SU-DHL-6 (cell line): ENCODE results near the gene ERCC4.

ENCODE experiments used
- H2AFZ ChIP-seq: fragments of 200-600 bp; sonication (generic); 2 replicates; pipeline ENCODE4 v1.6.1; 2014; ENCODE audit warnings: low read depth, mild to moderate bottlenecking, moderate library complexity, mixed read lengths, antibody characterized with exemption, low read length; ENCODE audit not compliant: severe bottlenecking
- H3F3A ChIP-seq: fragments of 200-600 bp; shearing (Covaris generic); 2 replicates; pipeline ENCODE4 v1.6.0; 2016; ENCODE audit warnings: antibody characterized with exemption, mild to moderate bottlenecking; ENCODE audit not compliant: insufficient read depth
- H3K27ac ChIP-seq: fragments of 200-600 bp; sonication (generic); 2 replicates; pipeline ENCODE4 v1.5.1; 2016; ENCODE audit warnings: low read depth, mild to moderate bottlenecking, low read length, moderate library complexity, mixed read lengths
- H3K27me3 ChIP-seq: fragments of 200-600 bp; sonication (generic), shearing (Covaris generic); 2 replicates; pipeline ENCODE4 v1.6.0; 2014; ENCODE audit warnings: mild to moderate bottlenecking, low read length
- H3K36me3 ChIP-seq: fragments of 200-600 bp; sonication (generic); 2 replicates; pipeline ENCODE4 v1.6.1; 2014; ENCODE audit warnings: mild to moderate bottlenecking, low read length, mixed read lengths
- H3K4me2 ChIP-seq: fragments of 300-600, 200-600 bp; shearing (Covaris generic), sonication (generic); 2 replicates; pipeline ENCODE4 v1.6.0; 2014; ENCODE audit warnings: low read length, low read depth, mild to moderate bottlenecking; ENCODE audit not compliant: poor library complexity, severe bottlenecking
- H3K4me3 ChIP-seq: fragments of 200-600 bp; sonication (generic); 2 replicates; pipeline ENCODE4 v1.5.1; 2014; ENCODE audit warnings: antibody characterized with exemption, low read length, mild to moderate bottlenecking, mixed read lengths; ENCODE audit not compliant: insufficient read depth, poor library complexity, severe bottlenecking
- H3K79me2 ChIP-seq: fragments of 200-600 bp; sonication (generic); 2 replicates; pipeline ENCODE4 v1.6.1; 2014; ENCODE audit warnings: mild to moderate bottlenecking, low read length, moderate library complexity; ENCODE audit not compliant: insufficient read depth
- H3K9ac ChIP-seq: fragments of 200-600 bp; sonication (generic); 2 replicates; pipeline ENCODE4 v1.7.0; 2014; ENCODE audit warnings: mild to moderate bottlenecking, low read length
- H3K9me2 ChIP-seq: fragments of 200-600 bp; sonication (generic); replicated peaks from 2 replicates; pipeline ENCODE4 v1.6.1; 2014; ENCODE audit warnings: low read length; ENCODE audit not compliant: insufficient read depth
- H3K9me3 ChIP-seq: fragments of 200-600 bp; sonication (generic); 2 replicates; pipeline ENCODE4 v1.6.1; 2014; ENCODE audit warnings: low read length, mixed read lengths; ENCODE audit not compliant: insufficient read depth
- H4K20me1 ChIP-seq: fragments of 200-600 bp; sonication (generic); 2 replicates; pipeline ENCODE4 v1.6.1; 2014; ENCODE audit warnings: low read depth, mild to moderate bottlenecking, antibody characterized with exemption, low read length, moderate library complexity, mixed read lengths
- EZH2phosphoT487 ChIP-seq: fragments of 200-600 bp; sonication (generic), shearing (Covaris generic); conservative IDR thresholded peaks from 2 replicates; pipeline ENCODE4 v1.6.1; 2018; ENCODE audit warnings: mild to moderate bottlenecking, antibody characterized with exemption, low read length, moderate library complexity, mixed read lengths
- TF ChIP-seq, protein P1 (sequence below): fragments of 200-600 bp; sonication (generic); IDR thresholded peaks from one replicate; pipeline ENCODE4 v1.5.1; 2017; ENCODE audit warnings: antibody characterized with exemption, mild to moderate bottlenecking, low read length, moderate library complexity; ENCODE audit not compliant: insufficient read depth, poor library complexity, severe bottlenecking

Gene ERCC4

DNA sequence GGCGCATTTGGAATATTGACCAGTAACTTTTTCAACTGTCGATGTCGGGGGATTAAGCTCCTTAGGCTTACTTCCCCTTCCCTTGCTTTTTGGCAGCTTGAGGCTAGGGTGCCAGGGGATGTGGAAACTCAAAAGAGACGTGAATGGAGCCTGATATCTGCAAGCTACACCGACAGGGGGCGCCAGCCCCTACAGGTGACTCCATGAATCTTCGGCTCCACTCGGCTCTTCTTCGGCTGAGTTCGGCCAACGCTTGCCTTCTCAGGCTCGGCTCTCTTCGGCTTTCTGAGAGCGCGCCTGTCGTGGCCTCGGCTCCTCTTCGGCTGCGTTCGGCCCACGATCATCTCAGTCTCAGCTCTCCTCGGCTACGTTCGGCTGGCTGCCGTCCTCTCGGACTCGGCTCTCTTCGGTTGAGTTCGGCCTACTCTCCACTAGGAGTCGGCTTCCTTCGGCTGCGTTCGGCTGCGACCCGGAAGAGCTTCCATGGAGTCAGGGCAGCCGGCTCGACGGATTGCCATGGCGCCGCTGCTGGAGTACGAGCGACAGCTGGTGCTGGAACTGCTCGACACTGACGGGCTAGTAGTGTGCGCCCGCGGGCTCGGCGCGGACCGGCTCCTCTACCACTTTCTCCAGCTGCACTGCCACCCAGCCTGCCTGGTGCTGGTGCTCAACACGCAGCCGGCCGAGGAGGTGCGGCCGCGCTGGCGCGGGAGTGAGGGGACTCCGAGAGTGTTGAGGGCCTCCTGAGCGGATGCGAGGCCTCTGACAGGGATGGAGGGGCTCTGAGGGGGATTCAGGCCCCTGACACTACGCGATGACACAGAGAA lies at the start of gene ERCC4:
Gene ERCC4 (plus strand): TSS at position 472 of the 827 bp plus-strand sequence. CDS start 12 bp downstream, at position 484.
- H4K20me1 ChIP-seq = no peaks in the 10 kb centered on the region
- TF ChIP-seq EZH2phosphoT487 = no peak
- TF ChIP-seq, protein P1, sequence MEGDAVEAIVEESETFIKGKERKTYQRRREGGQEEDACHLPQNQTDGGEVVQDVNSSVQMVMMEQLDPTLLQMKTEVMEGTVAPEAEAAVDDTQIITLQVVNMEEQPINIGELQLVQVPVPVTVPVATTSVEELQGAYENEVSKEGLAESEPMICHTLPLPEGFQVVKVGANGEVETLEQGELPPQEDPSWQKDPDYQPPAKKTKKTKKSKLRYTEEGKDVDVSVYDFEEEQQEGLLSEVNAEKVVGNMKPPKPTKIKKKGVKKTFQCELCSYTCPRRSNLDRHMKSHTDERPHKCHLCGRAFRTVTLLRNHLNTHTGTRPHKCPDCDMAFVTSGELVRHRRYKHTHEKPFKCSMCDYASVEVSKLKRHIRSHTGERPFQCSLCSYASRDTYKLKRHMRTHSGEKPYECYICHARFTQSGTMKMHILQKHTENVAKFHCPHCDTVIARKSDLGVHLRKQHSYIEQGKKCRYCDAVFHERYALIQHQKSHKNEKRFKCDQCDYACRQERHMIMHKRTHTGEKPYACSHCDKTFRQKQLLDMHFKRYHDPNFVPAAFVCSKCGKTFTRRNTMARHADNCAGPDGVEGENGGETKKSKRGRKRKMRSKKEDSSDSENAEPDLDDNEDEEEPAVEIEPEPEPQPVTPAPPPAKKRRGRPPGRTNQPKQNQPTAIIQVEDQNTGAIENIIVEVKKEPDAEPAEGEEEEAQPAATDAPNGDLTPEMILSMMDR = peak; percentile 96
- H3K9ac ChIP-seq = peak within 1 kb of the TSS; percentile 91
- H3K36me3 ChIP-seq = no peaks in the 10 kb centered on the region
- no peaks in the 10 kb centered on the region for H3K9me2 ChIP-seq
- H3K9me3 ChIP-seq = no peaks in the 10 kb centered on the region
- H2AFZ ChIP-seq = peak within 1 kb of the TSS; percentile 93
- peak within 1 kb of the TSS; percentile 72 for H3K4me2 ChIP-seq
- H3K27ac ChIP-seq = no peak within 1 kb of the TSS
- H3K27me3 ChIP-seq = no peaks in the 10 kb centered on the region
- peak within 1 kb of the TSS; percentile 89 for H3K4me3 ChIP-seq
- peaks cover 9% of the 10 kb centered on the region; the same call in 1 of the 2 replicates for H3K79me2 ChIP-seq
- H3F3A ChIP-seq = peaks cover 18% of the 10 kb centered on the region

DNA sequence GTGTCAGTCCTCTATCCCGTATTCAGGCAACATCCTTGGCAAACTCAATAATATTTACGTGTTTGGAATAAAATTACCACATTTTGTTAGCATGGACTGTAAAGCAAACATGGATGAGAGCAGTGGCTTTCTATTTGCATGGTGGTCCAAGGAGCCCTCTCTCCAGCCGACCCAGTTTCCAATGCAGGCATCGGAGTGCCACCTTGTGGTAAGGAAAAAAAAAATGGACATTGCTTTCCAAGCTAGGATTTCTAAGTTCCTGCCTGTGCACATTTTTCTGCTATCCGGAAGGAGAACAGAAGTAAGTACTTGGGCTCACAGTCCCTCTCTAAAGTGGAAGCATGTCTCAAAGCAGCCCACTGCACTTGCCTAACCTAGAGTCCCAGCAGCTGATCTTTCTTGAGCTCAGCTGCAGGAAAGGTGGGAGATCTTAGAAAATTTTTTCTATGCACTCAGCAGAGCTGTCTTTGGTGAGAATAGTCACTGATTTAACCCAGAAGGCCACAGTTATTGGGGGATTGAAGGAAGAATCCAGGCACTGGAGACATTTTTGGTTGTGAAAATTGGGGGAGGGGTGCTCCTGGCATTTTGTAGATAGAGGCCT lies 46.0 kb upstream of the ERCC4 start:
- H3K9me3 ChIP-seq = no peaks in the 10 kb centered on the region
- no peak overlapping the region for H3K27ac ChIP-seq
- no peak overlapping the region for H3K9ac ChIP-seq
- no peaks in the 10 kb centered on the region for H3K79me2 ChIP-seq
- H2AFZ ChIP-seq = no peak overlapping the region
- H3K36me3 ChIP-seq = no peaks in the 10 kb centered on the region
- no peaks in the 10 kb centered on the region for H3K9me2 ChIP-seq
- H3F3A ChIP-seq = no peaks in the 10 kb centered on the region
- no peak overlapping the region for H3K4me3 ChIP-seq
- H4K20me1 ChIP-seq = no peaks in the 10 kb centered on the region
- TF ChIP-seq, protein P1 = peak; percentile 14
- no peak for TF ChIP-seq EZH2phosphoT487
- H3K4me2 ChIP-seq = no peak overlapping the region
- H3K27me3 ChIP-seq = no peaks in the 10 kb centered on the region

DNA sequence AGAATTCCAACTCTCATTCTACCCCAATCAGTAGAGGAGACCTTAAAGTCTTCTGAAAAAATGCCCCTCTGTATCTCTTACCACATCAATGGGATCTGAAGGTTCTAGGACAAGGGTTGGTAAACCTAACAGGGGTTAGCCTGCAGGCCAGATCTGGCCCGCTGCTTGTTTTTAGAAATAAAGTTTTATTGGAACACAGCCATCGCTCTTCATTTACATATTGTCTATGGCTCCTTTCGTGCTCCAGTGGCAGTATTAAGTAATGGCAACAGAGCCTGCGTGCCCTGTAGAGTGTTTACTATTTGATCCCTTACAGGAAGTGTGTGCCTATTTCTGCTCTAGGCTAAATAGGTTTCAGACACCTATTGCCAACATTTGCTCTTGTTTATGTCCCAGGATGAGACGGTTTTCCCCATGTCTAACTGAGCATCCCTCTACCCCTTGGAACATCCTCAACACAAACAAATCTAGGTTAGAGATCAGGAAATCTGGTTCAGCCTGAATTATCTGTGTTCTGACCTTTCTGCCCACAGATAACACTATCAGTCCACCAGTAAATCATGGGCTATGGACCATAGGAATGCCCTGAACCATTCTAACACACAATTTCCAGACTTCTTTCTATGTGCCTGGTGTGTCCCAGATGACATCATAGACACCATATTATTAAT lies 44.2 kb upstream of the ERCC4 start:
- H3F3A ChIP-seq = no peaks in the 10 kb centered on the region
- H3K4me2 ChIP-seq = no peak overlapping the region
- no peak overlapping the region for H3K9ac ChIP-seq
- no peak overlapping the region for H3K4me3 ChIP-seq
- no peaks in the 10 kb centered on the region for H3K9me3 ChIP-seq
- no peaks in the 10 kb centered on the region for H4K20me1 ChIP-seq
- no peak overlapping the region for H3K27ac ChIP-seq
- no peak for TF ChIP-seq EZH2phosphoT487
- TF ChIP-seq, protein P1 = no peak
- no peaks in the 10 kb centered on the region for H3K27me3 ChIP-seq
- H2AFZ ChIP-seq = no peak overlapping the region
- H3K9me2 ChIP-seq = no peaks in the 10 kb centered on the region
- no peaks in the 10 kb centered on the region for H3K36me3 ChIP-seq
- no peaks in the 10 kb centered on the region for H3K79me2 ChIP-seq
